GM21515 (cell line): ENCODE results near the gene CRELD2.

Experiments used
- ATAC-seq: cut with Tn5 transposase; IDR thresholded peaks from one replicate; pipeline ENCODE4 v1.9.1; 2021; ENCODE audit not compliant: unreplicated experiment

CRELD2 gene

GRCh38 chr22:49910229-49911155 lies 7.9 kb upstream of the CRELD2 start:
- ATAC-seq, result no peak

- ATAC-seq, result no peak
These were observed 6.4 kb upstream of the CRELD2 start for GRCh38 chr22:49911881-49912625.

GRCh38 chr22:49913026-49913425 lies 5.4 kb upstream of the CRELD2 start:
- ATAC-seq, result no peak

GRCh38 chr22:49913446-49913845 lies 5.0 kb upstream of the CRELD2 start:
- no peak for ATAC-seq

- ATAC-seq, result no peak
These were observed 4.2 kb upstream of the CRELD2 start for GRCh38 chr22:49914256-49914655.

- no peak for ATAC-seq
These were observed 2.8 kb upstream of the CRELD2 start for GRCh38 chr22:49915610-49916009.

- no peak for ATAC-seq
These were observed 1.6 kb upstream of the CRELD2 start for GRCh38 chr22:49916831-49917230.

GRCh38 chr22:49918911-49919881 lies 762 bp downstream of the CRELD2 start:
- no peak for ATAC-seq

GRCh38 chr22:49920859-49921258 lies 2.4 kb downstream of the CRELD2 start:
- no peak for ATAC-seq

GRCh38 chr22:49921508-49922278 lies 3.3 kb downstream of the CRELD2 start:
- no peak for ATAC-seq

GRCh38 chr22:49922484-49922883 lies 4.0 kb downstream of the CRELD2 start:
- ATAC-seq, result no peak

- ATAC-seq, result no peak
These were observed 4.5 kb downstream of the CRELD2 start for GRCh38 chr22:49922926-49923325.

- no peak for ATAC-seq
These were observed 5.0 kb downstream of the CRELD2 start for GRCh38 chr22:49923445-49923844.

- ATAC-seq, result no peak
These were observed 5.8 kb downstream of the CRELD2 start for GRCh38 chr22:49924113-49924833.

GRCh38 chr22:49925525-49926128 lies 7.2 kb downstream of the CRELD2 start:
- no peak for ATAC-seq

GRCh38 chr22:49926916-49927315 lies 8.5 kb downstream of the CRELD2 start:
- no peak for ATAC-seq

- no peak for ATAC-seq
These were observed 9.2 kb downstream of the CRELD2 start for GRCh38 chr22:49927483-49928184.

GRCh38 chr22:49928185-49928495 lies 9.7 kb downstream of the CRELD2 start:
- ATAC-seq, result no peak
